SHP77 treated with DMSO at 0.1 percent for 48 hours (cell line): ENCODE measurements around the gene OSBP2.

Source experiments
- DNase-seq: peaks from one replicate; lab custom pipeline; 2025; lab: John Stamatoyannopoulos, UW

OSBP2 gene

DNA sequence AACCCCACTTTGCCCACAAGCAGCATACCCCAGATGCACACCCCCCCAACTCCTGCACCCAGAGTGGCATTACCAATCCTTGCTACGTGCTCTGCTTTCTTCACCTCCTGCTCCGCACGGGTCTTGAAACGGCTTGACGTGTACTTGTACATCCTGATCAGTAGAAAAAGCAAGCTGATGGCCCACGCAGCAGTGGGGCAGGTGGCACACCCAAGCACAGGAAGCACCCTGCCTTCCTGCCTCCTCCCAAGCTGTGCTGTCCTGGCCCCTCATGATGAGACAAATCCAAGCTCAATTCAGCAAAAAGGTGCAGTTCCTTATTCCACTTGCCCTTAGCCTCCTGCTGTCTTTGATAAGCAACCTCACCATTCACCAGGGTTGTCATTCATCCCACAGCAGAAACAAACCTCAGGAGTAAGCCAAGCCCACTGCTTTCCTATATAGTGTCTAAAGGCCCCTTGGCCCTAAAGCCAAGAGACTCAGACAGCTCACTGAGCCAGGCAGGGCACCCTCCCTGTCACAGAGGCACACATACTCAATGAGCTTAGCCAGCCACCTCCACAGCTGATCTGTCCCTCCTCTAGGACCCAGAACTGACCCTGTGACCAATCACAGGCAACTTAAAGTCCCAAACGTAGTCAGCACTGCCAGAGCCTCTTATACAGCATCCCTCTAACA, 246.2 kb downstream of the OSBP2 start:
- no peak for DNase-seq

DNA sequence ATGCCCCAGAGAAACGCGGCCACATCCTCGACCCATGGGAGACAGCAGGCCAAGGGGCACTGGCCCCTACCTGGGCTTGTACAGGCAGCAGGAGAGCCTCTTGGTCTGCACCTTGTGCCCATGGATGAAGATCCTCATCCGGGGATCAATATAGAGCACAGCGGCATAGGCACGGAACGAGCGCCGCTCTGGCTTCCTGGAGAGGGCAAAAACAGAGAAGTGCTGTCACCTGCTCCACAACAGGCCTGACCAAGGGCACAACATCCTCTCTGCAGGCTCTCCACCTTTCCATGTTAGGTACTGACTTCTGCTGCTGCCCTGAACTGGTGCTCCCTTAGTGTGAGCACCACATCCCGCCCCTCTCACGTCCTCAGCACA, 246.7 kb downstream of the OSBP2 start:
- no peak for DNase-seq

DNA sequence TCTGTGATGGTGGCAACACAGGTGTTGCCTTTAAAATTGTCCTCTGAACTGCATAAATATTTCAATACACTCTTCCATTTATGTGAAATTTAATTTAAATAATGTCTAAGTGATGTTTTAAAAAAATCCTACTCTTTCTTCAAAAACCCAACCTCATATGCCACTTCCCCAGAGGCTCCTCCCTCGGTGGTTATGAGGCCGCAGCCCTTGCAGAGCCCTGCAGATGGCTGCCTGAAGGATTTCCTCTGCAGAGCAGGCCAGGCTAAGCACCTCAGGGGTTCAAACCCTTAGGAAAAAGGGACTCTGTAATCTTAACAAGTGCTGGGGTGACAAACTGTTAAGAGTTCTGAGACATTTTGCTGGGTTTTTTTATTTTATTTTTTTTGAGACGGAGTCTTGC, 248.7 kb downstream of the OSBP2 start:
- DNase-seq = no peak

DNA sequence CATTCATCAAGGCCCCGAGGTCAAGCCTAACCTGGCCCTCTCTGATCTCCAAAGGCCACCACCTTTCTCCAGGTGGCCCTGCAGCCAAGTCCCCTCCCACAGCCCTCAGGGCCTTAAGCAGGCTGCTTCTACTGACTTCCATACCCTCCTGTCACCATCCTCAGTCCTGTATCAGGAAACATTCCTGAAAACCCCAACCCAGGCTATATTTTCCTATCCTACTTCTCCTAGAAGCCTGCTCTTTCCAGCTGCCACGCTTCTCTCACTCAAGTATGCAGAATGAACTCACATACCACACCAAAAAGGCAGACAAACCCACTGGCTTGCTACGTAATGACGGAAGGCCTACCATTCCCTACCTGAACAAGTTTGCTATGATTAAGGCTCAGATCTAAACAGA, 250.3 kb downstream of the OSBP2 start:
- no peak for DNase-seq

DNA sequence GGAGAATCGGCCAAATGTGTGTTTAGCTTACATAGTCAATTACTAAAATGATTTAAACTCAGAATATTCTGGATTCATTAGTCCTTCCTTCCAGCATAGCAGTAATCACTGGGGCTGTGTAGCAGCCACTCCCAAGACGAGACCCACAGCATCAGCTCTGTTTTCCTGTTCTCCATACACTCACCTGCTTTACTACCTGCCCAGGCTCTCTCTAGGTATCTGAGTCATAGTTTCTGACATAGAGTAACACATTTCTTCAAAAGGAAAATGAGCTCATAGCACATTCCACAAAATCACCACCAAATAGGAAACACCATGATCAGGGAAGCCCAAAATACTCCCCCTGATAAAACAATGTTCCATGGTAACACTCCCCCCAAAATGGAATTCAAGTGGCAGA, 251.0 kb downstream of the OSBP2 start:
- no peak for DNase-seq

DNA sequence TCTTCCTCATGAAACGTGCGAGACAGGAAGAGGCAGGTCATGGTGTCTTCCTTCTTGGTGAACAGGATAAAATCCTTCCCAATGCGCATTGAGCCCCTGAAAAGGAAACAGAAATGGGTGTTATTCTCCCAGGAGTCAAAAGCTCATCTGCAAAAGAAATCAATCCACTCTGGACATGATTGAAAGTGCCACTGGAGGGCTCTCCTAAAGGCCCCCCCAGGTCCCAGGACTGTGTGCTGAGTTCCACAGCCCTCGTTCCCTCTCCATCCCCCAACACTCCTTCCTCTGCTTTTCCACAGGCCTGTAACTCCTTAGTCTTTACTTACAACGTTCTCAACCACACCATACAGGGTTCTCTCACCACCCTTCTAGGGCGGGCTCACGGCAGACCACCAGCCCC, 251.7 kb downstream of the OSBP2 start:
- DNase-seq = no peak

DNA sequence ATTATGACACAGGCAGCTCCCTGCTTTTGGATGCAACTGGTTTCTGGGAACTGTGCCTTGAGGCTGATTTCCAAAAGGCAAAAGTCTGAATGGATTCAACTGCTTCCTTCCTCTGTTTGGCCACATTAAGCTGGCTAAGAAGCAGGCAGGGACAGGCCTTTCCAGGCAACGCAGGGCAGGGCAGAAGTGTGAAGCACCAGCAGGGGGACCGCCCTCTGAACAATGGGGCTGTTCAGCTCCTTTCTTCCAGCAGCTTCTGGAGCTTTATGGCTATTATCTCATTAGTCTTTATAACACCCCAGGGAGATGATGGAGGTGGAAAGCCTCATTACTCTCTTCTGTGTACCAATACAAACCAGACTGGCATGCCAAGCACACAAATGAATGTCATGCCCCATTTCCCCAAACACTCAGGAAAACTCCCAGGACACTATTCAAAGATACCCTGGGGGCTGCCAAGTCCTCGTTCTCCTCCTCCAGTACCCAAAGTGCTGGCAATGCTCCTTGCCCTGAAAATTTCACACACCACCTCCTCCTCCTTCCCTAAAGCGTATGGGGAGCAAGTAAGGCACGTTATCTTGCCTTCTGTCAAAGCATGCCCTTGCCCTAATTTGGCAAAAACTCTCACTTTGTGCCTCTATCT, 252.6 kb downstream of the OSBP2 start:
- DNase-seq = no peak

DNA sequence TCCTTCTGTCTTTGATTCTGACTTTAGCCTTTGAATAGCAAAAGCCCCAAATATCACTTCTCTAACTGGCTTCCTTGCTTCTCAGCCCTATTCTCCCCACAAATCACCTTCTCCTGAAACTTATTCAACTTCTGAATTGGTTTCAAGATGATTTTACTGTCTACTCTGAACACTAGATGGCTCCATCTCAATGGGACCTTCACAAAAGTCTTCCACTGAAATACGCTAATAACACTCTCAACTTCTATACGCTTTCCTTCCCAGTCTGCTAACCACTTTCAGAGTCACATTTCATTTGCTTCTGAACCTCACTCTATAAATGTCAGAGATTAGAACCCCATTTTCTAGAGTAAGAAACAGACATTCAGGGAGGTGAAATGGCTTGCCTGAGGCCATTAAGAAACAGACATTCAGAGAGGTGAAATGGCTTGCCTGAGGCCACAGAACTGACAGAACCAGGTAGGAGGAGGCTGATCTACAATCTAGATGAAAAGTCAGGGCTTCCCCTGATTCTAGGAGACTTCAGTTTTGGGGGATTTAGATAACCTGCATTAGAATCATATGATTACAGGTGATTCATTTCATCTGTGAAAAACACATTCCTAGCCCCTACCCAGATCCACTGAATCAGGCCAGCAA, 253.3 kb downstream of the OSBP2 start:
- no peak for DNase-seq

DNA sequence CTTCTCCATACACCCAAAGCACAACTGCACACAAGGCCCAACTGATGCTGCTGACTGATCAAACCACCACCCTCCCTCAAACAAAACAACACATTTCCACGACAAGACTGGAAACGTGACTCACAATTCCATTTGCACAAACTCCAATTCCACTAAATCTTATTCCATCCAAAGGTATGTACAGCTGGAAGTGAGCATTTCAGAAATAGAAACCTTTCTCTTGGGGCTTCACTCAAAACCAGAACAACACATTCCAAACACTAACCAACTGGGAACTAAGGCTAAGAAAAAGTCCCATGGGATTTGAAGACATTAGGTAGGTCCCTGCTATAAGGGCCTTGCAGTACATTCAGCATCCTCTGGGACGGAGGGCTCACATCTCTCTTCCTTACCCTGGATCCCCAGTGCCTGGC, 254.3 kb downstream of the OSBP2 start:
- DNase-seq = no peak

DNA sequence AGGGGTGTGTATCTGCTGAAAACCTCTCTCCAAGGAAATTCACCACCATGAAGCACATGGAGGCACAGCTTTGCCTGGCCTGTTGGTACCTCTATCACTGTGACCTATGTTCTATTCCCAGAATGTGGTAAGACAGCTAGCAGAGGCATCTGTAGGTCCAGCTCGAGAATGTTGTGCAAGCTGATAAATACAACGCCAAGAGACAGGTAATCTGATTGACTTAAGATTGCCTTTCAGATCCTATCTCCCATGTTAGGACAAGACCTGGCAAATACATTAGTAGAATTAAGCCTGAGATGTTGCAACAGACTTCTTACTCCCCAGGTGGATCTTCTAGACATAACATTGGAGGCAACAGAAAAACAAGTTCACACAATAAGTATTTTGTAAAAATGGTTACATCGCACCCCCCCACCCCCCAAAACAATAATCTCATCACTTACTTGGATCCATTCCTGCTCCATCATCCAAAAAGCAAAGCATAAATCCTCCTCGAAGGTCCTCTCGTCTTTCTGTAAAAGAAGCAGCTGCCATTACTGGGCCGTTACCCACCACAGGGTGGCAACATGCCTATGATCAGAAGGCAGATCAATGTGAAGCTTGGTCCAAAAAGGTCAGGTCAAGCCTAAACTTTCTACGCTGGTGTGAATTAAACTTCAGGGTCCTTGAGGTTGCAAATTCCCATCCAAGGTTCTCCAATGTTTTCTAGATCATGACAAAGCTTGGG, 255.4 kb downstream of the OSBP2 start:
- no peak for DNase-seq

DNA sequence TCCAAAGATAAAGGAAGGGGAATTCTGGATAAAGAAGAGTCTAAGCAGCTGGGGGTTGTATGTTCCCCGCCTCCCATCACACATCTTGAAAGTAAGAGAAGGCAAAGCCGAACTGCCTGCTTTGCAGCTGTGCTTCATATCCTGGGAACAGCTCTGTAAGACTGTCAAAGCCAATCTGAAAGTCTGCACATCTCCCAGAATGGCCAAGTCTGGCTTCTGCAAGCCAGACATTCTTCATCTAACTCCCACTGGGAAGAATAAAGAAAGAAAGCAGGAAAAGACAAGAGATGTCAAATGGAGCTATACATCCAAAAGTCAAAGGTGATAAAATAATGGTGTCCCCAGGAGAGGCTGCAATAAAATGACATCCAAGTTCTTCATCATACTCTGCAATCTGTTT, 258.5 kb downstream of the OSBP2 start:
- no peak for DNase-seq

DNA sequence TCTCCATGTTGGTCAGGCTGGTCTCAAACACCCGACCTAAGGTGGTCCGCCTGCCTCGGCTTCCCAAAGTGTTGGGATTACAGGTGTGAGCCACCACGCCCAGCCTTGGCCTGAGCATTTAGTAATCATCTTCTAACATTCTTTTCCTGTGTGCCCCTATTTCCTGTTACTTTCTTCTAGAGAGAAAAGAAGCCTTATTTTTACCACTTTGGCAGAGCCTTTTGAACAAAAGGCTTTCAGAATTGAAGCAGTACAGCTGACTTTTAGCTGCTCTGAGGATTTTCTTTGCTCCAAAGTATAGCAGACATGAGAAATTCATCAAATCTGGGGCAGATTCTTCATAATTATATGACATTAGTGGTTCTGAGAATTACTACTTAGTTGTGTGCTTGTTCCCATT, 260.5 kb downstream of the OSBP2 start:
- no peak for DNase-seq
